ENCODE data around the gene KIF3A. TPM values are rescaled to one million over a fixed set of nuclear protein-coding genes. Genes with fewer than 3 reads are reported as not detected.

Gene KIF3A
- total and polyA plus RNA-seq, 9 donors = 4.2 to 13.0 (median 9.2) TPM

DNA sequence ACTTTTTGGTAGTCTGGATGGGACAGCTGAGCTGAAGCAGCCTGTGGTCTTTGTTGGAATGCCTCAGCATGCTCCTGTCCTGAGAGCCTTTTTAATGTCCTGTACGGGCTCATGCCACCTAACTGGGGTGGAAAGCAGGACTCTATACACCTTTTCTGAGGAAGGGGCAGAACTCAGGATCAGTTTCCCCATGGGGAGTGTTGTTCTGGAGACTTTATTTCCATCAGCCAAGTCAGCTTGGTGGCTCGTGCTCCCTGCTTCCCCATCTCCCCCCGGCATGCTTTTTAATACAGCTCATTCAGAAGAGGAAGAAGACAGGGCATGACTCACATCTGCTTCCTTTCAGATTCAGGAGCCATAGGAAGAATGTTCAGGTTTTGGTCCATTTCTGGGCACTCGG, 44.8 kb upstream of the KIF3A start:
- peaks cover 3% of the 10 kb centered on the region for H3K4me1 ChIP-seq (ENCODE audit: insufficient read depth)
- intact Hi-C loops (cut with DNase I) = no loop called here
- WGBS, 3 donors = 72 to 82% (median 76%) methylated on average over 4 of the region's 4 CpGs

DNA sequence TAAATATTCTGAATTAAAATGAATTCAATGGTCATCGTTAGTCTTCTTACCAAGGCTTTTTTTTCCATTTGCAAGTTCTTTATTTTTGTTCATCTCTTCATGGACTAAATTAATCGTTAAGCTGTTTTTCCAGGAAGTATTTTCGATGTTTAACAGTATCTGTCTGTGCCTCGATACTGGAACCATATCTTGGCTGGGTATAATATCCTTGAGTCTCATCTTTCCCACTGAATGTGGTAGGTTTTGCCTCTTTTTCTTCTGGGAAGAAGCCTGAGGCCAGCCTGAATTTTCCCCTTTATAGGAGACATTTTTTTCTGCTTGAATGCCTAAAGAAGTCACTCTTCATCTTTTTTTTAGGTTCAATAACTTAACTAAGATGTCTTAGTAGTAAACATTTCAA, 43.7 kb upstream of the KIF3A start:
- TF ChIP-seq EP300 (IDR thresholded peaks at IDR 0.05) (no peak), POLR2A (IDR thresholded peaks at IDR 0.05) (no peak)
- TF ChIP-seq, protein P1, sequence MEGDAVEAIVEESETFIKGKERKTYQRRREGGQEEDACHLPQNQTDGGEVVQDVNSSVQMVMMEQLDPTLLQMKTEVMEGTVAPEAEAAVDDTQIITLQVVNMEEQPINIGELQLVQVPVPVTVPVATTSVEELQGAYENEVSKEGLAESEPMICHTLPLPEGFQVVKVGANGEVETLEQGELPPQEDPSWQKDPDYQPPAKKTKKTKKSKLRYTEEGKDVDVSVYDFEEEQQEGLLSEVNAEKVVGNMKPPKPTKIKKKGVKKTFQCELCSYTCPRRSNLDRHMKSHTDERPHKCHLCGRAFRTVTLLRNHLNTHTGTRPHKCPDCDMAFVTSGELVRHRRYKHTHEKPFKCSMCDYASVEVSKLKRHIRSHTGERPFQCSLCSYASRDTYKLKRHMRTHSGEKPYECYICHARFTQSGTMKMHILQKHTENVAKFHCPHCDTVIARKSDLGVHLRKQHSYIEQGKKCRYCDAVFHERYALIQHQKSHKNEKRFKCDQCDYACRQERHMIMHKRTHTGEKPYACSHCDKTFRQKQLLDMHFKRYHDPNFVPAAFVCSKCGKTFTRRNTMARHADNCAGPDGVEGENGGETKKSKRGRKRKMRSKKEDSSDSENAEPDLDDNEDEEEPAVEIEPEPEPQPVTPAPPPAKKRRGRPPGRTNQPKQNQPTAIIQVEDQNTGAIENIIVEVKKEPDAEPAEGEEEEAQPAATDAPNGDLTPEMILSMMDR (IDR thresholded peaks at IDR 0.05) = no peak
- Histone ChIP-seq H3K27ac (no peak overlapping the region), H3K27me3 (no peaks in the 10 kb centered on the region), H3K4me1 (ENCODE audit: insufficient read depth) (peaks cover 4% of the 10 kb centered on the region), H3K36me3 (no peaks in the 10 kb centered on the region), H3K9me3 (no peaks in the 10 kb centered on the region), H3K4me3 (no peak overlapping the region)
- DNase-seq = no peak
- intact Hi-C loops (cut with DNase I) = no loop called here
- 21 to 71% (median 37%) methylated on average over 4 of the region's 4 CpGs for WGBS, 3 donors

More for the DNA sequence above, 44.8 kb upstream of the KIF3A start:
- TF ChIP-seq EP300 (IDR thresholded peaks at IDR 0.05) (no peak), POLR2A (IDR thresholded peaks at IDR 0.05) (no peak)
- TF ChIP-seq, protein P1 (IDR thresholded peaks at IDR 0.05) = no peak
- H3K9me3 ChIP-seq = no peaks in the 10 kb centered on the region
- H3K4me3 ChIP-seq = no peak overlapping the region
- H3K36me3 ChIP-seq = no peaks in the 10 kb centered on the region
- DNase-seq = no peak
- H3K27ac ChIP-seq = no peak overlapping the region
- no peaks in the 10 kb centered on the region for H3K27me3 ChIP-seq

DNA sequence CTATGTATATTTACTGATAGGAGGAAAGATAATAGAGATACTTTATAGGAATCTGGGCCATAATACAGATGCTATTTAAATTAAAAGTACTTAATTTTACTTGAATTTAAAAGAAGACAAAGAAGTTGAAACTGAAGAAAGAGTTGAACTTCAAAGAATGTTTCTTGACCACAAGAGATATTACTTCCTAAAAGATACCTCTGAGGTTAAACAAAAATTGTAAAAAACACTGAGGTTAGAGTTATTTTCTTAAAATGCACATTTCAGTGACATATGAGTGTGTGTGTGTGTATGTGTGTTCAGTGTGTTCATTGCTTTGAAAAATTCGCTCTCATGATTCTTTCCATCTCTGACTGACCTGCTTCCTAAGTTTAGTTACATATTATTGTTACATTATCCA, 43.2 kb upstream of the KIF3A start:
- DNase-seq = no peak
- TF ChIP-seq POLR2A (IDR thresholded peaks at IDR 0.05) = no peak
- TF ChIP-seq EP300 (IDR thresholded peaks at IDR 0.05) = no peak
- TF ChIP-seq, protein P1 (IDR thresholded peaks at IDR 0.05) = no peak
- no peak overlapping the region for H3K27ac ChIP-seq
- H3K4me3 ChIP-seq = no peak overlapping the region
- 34 to 71% (median 53%) methylated on average over 1 of the region's 1 CpG for WGBS, 3 donors
- intact Hi-C loops (cut with DNase I) = no loop called here
- peaks cover 5% of the 10 kb centered on the region for H3K4me1 ChIP-seq (ENCODE audit: insufficient read depth)
- H3K9me3 ChIP-seq = no peaks in the 10 kb centered on the region
- H3K36me3 ChIP-seq = no peaks in the 10 kb centered on the region
- H3K27me3 ChIP-seq = no peaks in the 10 kb centered on the region

DNA sequence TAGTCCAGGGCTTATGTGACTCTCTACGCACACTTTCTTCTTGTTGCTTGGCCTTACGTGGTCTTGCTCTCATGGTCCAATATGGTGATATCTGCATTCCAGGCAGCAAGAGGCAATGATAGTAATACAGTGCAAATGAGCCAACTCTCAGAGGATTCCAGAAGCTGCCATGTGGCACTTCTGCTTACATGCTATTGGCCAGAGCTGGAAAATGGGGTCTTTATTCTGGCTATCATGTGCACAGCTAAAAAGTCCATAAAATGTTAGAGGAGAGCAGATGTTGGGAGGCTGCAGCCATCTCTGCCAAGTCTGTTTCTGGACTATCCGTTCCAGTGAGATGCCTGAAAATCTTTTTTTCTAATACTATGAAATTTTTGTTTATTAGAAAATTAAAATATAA, 42.6 kb upstream of the KIF3A start:
- no peak for DNase-seq
- H3K27ac ChIP-seq = no peak overlapping the region
- WGBS, 3 donors = 75 to 83% (median 80%) methylated on average over 3 of the region's 3 CpGs
- intact Hi-C loops (cut with DNase I) = loop anchor here in 1 of 4 donors (5.0 kb wide), 1 partner anchor 42 kb away; no protein-coding TSS in a partner anchor
- no peak overlapping the region for H3K4me3 ChIP-seq
- H3K27me3 ChIP-seq = no peaks in the 10 kb centered on the region
- H3K4me1 ChIP-seq (ENCODE audit: insufficient read depth) = peaks cover 5% of the 10 kb centered on the region
- TF ChIP-seq, protein P1 (IDR thresholded peaks at IDR 0.05) = no peak
- TF ChIP-seq EP300 (IDR thresholded peaks at IDR 0.05) = no peak
- no peak for TF ChIP-seq POLR2A (IDR thresholded peaks at IDR 0.05)
- no peaks in the 10 kb centered on the region for H3K9me3 ChIP-seq
- no peaks in the 10 kb centered on the region for H3K36me3 ChIP-seq

All from ovary (tissue), 9 donors.